GM21717 (cell line): ENCODE results near the gene ERV3-1.
"Not testable (repeated sequence)": the region's sequence is repeated elsewhere in the genome, so short reads cannot be mapped to it uniquely, and the experiment has no call there.

Experiments used
- ATAC-seq: cut with Tn5 transposase; IDR thresholded peaks from one replicate; pipeline ENCODE4 v1.9.1; 2021; ENCODE audit warnings: mild to moderate bottlenecking, moderate library complexity; ENCODE audit not compliant: unreplicated experiment

Gene ERV3-1

DNA sequence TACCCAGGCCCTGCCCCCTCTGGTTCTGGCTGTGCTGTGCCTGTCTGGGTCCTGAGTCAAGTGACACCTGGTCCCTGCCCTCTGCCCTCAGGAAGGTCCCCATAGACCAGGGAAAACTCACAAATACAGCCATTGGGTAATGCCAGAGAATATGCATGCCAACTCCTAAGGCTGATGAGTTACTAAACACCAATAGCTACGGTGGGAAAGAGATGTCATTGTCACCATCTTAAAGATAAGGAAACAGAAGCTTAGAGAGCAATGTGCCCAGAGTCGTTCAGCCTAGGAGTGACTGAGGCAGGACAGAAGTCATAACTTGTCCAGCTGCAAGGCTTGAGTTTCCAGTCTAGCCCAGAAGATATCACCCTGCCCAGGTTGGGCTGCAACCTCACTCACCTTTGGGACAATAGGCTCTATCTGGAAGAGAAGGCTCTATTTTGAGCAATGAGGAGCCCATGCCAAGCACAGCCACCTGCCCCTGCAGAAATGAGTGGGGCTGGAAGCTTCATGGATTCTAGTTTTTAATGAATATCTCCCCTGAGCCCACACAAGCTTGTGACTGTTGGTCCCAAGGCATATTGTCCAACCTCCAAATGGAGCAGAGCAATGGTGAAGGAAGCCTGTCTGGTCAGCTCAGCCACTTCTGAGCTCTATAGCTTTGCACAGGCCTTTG lies 60.8 kb downstream of the ERV3-1 start:
- no peak for ATAC-seq

DNA sequence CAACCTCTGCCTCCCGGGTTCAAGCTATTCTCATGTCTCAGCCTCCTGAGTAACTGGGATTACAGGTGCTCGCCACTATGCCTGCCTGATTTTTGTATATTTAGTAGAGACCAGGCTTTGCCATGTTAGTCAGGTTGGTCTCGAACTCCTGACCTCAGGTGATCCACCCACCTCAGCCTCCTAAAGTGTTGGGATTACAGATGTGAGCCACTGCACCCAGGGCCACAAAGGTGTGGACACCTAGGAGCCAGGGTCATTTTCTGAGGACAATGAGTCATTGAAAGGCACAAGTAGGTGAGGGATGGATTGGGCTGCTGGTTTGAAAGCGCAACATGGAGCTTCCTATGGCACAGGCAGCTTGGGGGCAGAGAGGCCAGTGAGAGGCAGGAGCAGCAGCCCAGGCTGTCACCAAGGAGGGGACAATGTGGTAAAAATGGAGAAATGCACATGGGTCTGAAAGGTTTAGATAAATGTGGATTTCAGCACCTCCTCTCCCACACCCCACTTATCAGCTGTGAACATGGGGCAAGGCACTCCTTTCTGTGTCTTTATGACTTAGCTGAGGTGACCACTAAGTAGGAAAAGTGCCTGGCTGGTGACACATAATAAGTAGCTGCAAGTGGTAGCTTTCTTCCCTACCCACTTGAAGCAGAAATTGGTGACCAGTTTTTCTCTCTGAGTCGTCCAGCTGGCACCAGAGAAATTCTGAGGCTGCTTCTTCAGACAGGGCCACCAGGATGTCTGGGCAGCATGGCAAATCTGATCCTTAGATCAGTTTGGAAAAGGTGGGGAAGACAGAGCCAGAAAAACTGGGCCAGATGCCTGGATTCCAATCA lies 61.6 kb downstream of the ERV3-1 start:
- ATAC-seq = not testable (repeated sequence)
